MM.1S (cell line): ENCODE data around the gene CMPK2.

Experiments
- CTCF ChIP-seq: fragments of 300-600 bp; sonication (generic); IDR thresholded peaks from 2 replicates; pipeline ENCODE4 v1.5.1; 2016; ENCODE audit warnings: antibody characterized with exemption, low read length, mixed read lengths
- EZH2phosphoT487 ChIP-seq: fragments of 300-600 bp; sonication (generic); IDR thresholded peaks from 2 replicates; pipeline ENCODE4 v1.6.1; 2018; ENCODE audit warnings: antibody characterized with exemption, low read length

GRCh38 chr2:6820903-6821584 lies 44.7 kb downstream of the CMPK2 start:
- no peak for TF ChIP-seq CTCF
- TF ChIP-seq EZH2phosphoT487 = no peak
